Neuronal stem cell (in vitro differentiated cells): ENCODE measurements around the gene TBX20.

ENCODE experiments used
- DNase-seq: peaks from one replicate; pipeline ENCODE4 v3.0.0-alpha.2; 2013; ENCODE audit warnings: low spot score
- H2AFZ ChIP-seq: one replicate; pipeline ENCODE4 v1.6.1; 2013; ENCODE audit warnings: mild to moderate bottlenecking, low read length, inconsistent platforms
- H2AK5ac ChIP-seq: 2 replicates; pipeline ENCODE4 v1.6.1; 2013; ENCODE audit warnings: low read depth, mild to moderate bottlenecking, inconsistent platforms, low read length, moderate library complexity, mixed read lengths
- H2BK120ac ChIP-seq: 2 replicates; pipeline ENCODE4 v1.6.1; 2013; ENCODE audit warnings: low read depth, mild to moderate bottlenecking, inconsistent platforms, low read length, moderate library complexity, mixed read lengths
- H2BK12ac ChIP-seq: one replicate; pipeline ENCODE4 v1.6.1; 2013; ENCODE audit warnings: low read length, inconsistent platforms
- H2BK15ac ChIP-seq: 2 replicates; pipeline ENCODE4 v1.6.1; 2013; ENCODE audit warnings: mild to moderate bottlenecking, low read length, inconsistent platforms, mixed read lengths
- H2BK5ac ChIP-seq: one replicate; pipeline ENCODE4 v1.6.1; 2013; ENCODE audit warnings: inconsistent platforms, mild to moderate bottlenecking, low read length, moderate library complexity
- H3K14ac ChIP-seq: one replicate; pipeline ENCODE4 v1.6.1; 2013; ENCODE audit warnings: low read length, inconsistent platforms
- H3K18ac ChIP-seq: 2 replicates; pipeline ENCODE4 v1.6.1; 2013; ENCODE audit warnings: low read length, inconsistent platforms
- H3K23ac ChIP-seq: 2 replicates; pipeline ENCODE4 v1.6.1; 2013; ENCODE audit warnings: low read depth, mild to moderate bottlenecking, mixed read lengths, low read length, inconsistent platforms; ENCODE audit not compliant: poor library complexity
- H3K27ac ChIP-seq: replicated peaks from 3 replicates; pipeline ENCODE4 v1.5.1; 2013; ENCODE audit warnings: low read length, inconsistent platforms
- H3K27me3 ChIP-seq, 3 experiments: 2 replicates each; pipeline ENCODE4 v1.6.1; 2013; ENCODE audit warnings: low read length in 3 of 3, mild to moderate bottlenecking in 2 of 3, inconsistent platforms in 1 of 3, low read depth in 1 of 3, mixed read lengths in 1 of 3, moderate library complexity in 1 of 3; ENCODE audit not compliant: control insufficient read depth in 3 of 3, insufficient read depth in 3 of 3
- H3K36me3 ChIP-seq, 2 donors: replicated peaks in 1 of 2; 2 replicates each; pipeline ENCODE4 v1.6.1; 2013; ENCODE audit warnings: low read length in 2 of 2; ENCODE audit not compliant: control insufficient read depth in 2 of 2, insufficient read depth in 2 of 2
- H3K4ac ChIP-seq: 2 replicates; pipeline ENCODE4 v1.6.1; 2013; ENCODE audit warnings: inconsistent platforms, mild to moderate bottlenecking, low read length, moderate library complexity
- H3K4me1 ChIP-seq, 2 donors: 1 replicate in 1 of 2; 2 replicates in 1 of 2; pipeline ENCODE4 v1.6.1; 2013; ENCODE audit warnings: low read length in 2 of 2, low read depth in 1 of 2; ENCODE audit not compliant: control insufficient read depth in 2 of 2, insufficient read depth in 1 of 2
- H3K4me2 ChIP-seq: one replicate; pipeline ENCODE4 v1.6.1; 2013; ENCODE audit warnings: mild to moderate bottlenecking, low read length, inconsistent platforms; ENCODE audit not compliant: insufficient read depth, poor library complexity, severe bottlenecking
- H3K4me3 ChIP-seq, 2 donors: 2 replicates each; pipeline ENCODE4 v1.5.1; 2013; ENCODE audit warnings: low read length in 2 of 2, mild to moderate bottlenecking in 2 of 2, inconsistent platforms in 1 of 2, moderate library complexity in 1 of 2
- H3K79me1 ChIP-seq: one replicate; pipeline ENCODE4 v1.6.1; 2013; ENCODE audit warnings: low read depth, mild to moderate bottlenecking, inconsistent platforms, low read length, moderate library complexity
- H3K9ac ChIP-seq: one replicate; pipeline ENCODE4 v1.6.1; 2013; ENCODE audit warnings: mild to moderate bottlenecking, low read depth, low read length, inconsistent platforms; ENCODE audit not compliant: poor library complexity
- H3K9me3 ChIP-seq, 2 donors: replicated peaks in 1 of 2; 2 replicates each; pipeline versions ENCODE3 to v1.6.1; 2013; ENCODE audit warnings: low read length in 2 of 2, mild to moderate bottlenecking in 2 of 2, inconsistent platforms in 1 of 2, low read depth in 1 of 2, mixed read lengths in 1 of 2, moderate library complexity in 1 of 2; ENCODE audit not compliant: control insufficient read depth in 2 of 2, insufficient read depth in 1 of 2
- H4K8ac ChIP-seq: one replicate; pipeline ENCODE4 v1.6.1; 2013; ENCODE audit warnings: low read depth, mild to moderate bottlenecking, inconsistent platforms, low read length, moderate library complexity
- H4K91ac ChIP-seq: one replicate; pipeline ENCODE4 v1.6.1; 2013; ENCODE audit warnings: low read length, low read depth, mild to moderate bottlenecking, inconsistent platforms; ENCODE audit not compliant: poor library complexity
- WGBS, 2 donors: extraction: QIAGEN DNeasy Blood & Tissue Kit; methylation state at CpG; one replicate each; pipeline ENCODE4 v1.1.7; 2013; ENCODE audit warnings: missing lambda C conversion rate in 2 of 2, mixed read lengths in 1 of 2; ENCODE audit not compliant: insufficient read length in 2 of 2, insufficient replicate concordance in 1 of 2; ENCODE audit errors: extremely low coverage in 2 of 2; 5-methylcytosine and 5-hydroxymethylcytosine counted together

Gene TBX20

GRCh38 chr7:35285799-35286198 is 31.9 kb upstream of the TBX20 start:
- no peaks in the 10 kb centered on the region for H3K9me3 ChIP-seq
- DNase-seq: no peak
- WGBS, 2 donors: no CpG with 5 or more reads among the region's 1 CpG
- no peak overlapping the region for H3K18ac ChIP-seq
- H3K27me3 ChIP-seq: no peaks in the 10 kb centered on the region
- no peak overlapping the region for H3K23ac ChIP-seq
- no peak overlapping the region for H3K4me3 ChIP-seq
- no peak overlapping the region for H4K91ac ChIP-seq
- H3K14ac ChIP-seq: no peak overlapping the region
- H2BK5ac ChIP-seq: no peak overlapping the region
- H2BK120ac ChIP-seq: no peak overlapping the region
- H3K4ac ChIP-seq: no peak overlapping the region
- no peak overlapping the region for H3K4me2 ChIP-seq
- peaks cover 0 to 4% of the 10 kb centered on the region in 2 donors for H3K4me1 ChIP-seq
- no peak overlapping the region for H4K8ac ChIP-seq
- H3K27ac ChIP-seq: no peak overlapping the region
- no peaks in the 10 kb centered on the region for H3K79me1 ChIP-seq
- H2BK12ac ChIP-seq: no peak overlapping the region
- H2BK15ac ChIP-seq: no peak overlapping the region
- no peak overlapping the region for H2AFZ ChIP-seq
- no peaks in the 10 kb centered on the region for H3K36me3 ChIP-seq
- H2AK5ac ChIP-seq: no peak overlapping the region
- H3K9ac ChIP-seq: no peak overlapping the region

- H4K91ac ChIP-seq: no peak overlapping the region
- H3K18ac ChIP-seq: no peak overlapping the region
- no peak overlapping the region for H2BK120ac ChIP-seq
- H3K9me3 ChIP-seq: no peaks in the 10 kb centered on the region
- H3K4me2 ChIP-seq: no peak overlapping the region
- no peak overlapping the region for H2BK5ac ChIP-seq
- no peak overlapping the region for H3K9ac ChIP-seq
- no peaks in the 10 kb centered on the region for H3K79me1 ChIP-seq
- H4K8ac ChIP-seq: no peak overlapping the region
- peaks cover 0 to 6% of the 10 kb centered on the region in 2 donors for H3K4me1 ChIP-seq
- H3K27me3 ChIP-seq: no peaks in the 10 kb centered on the region
- WGBS, 2 donors: no CpG with 5 or more reads among the region's 4 CpGs
- H2AFZ ChIP-seq: no peak overlapping the region
- H3K36me3 ChIP-seq: no peaks in the 10 kb centered on the region
- no peak overlapping the region for H2BK12ac ChIP-seq
- H2BK15ac ChIP-seq: no peak overlapping the region
- DNase-seq: peak; percentile 42
- no peak overlapping the region for H3K4ac ChIP-seq
- H3K14ac ChIP-seq: no peak overlapping the region
- no peak overlapping the region for H3K27ac ChIP-seq
- H3K23ac ChIP-seq: no peak overlapping the region
- no peak overlapping the region for H2AK5ac ChIP-seq
- H3K4me3 ChIP-seq: no peak overlapping the region
These were observed 27.0 kb upstream of the TBX20 start for GRCh38 chr7:35280902-35281301.

GRCh38 chr7:35277359-35277758 is 23.5 kb upstream of the TBX20 start:
- Histone ChIP-seq H3K4ac (no peak overlapping the region), H2AK5ac (no peak overlapping the region), H2BK120ac (no peak overlapping the region), H3K18ac (no peak overlapping the region), H3K14ac (no peak overlapping the region), H3K4me1 (peaks cover 0 to 6% of the 10 kb centered on the region in 2 donors), H2BK5ac (no peak overlapping the region), H3K79me1 (no peaks in the 10 kb centered on the region), H3K23ac (no peak overlapping the region), H3K4me2 (no peak overlapping the region), H3K27me3 (no peaks in the 10 kb centered on the region), H2AFZ (no peak overlapping the region), H3K36me3 (no peaks in the 10 kb centered on the region), H3K9me3 (no peaks in the 10 kb centered on the region), H3K27ac (no peak overlapping the region), H3K4me3 (no peak overlapping the region), H2BK12ac (no peak overlapping the region), H3K9ac (no peak overlapping the region), H4K91ac (no peak overlapping the region), H2BK15ac (no peak overlapping the region), H4K8ac (no peak overlapping the region)
- no CpG with 5 or more reads among the region's 1 CpG for WGBS, 2 donors
- DNase-seq: no peak

GRCh38 chr7:35272246-35272645 is 18.3 kb upstream of the TBX20 start:
- Histone ChIP-seq H3K27ac (no peak overlapping the region), H3K23ac (no peak overlapping the region), H3K27me3 (no peaks in the 10 kb centered on the region), H2BK12ac (no peak overlapping the region), H3K4me3 (no peak overlapping the region), H2AFZ (no peak overlapping the region), H3K4ac (no peak overlapping the region), H4K91ac (no peak overlapping the region), H3K4me1 (no peaks in the 10 kb centered on the region), H2BK15ac (no peak overlapping the region), H3K4me2 (no peak overlapping the region), H4K8ac (no peak overlapping the region), H2BK120ac (no peak overlapping the region), H3K14ac (no peak overlapping the region), H3K9me3 (no peaks in the 10 kb centered on the region), H3K9ac (no peak overlapping the region), H3K36me3 (no peaks in the 10 kb centered on the region), H2BK5ac (no peak overlapping the region), H2AK5ac (no peak overlapping the region), H3K79me1 (no peaks in the 10 kb centered on the region), H3K18ac (no peak overlapping the region)
- no CpG with 5 or more reads among the region's 1 CpG for WGBS, 2 donors
- DNase-seq: no peak
